ENCODE results near the gene GNAQ.

Gene GNAQ

DNA sequence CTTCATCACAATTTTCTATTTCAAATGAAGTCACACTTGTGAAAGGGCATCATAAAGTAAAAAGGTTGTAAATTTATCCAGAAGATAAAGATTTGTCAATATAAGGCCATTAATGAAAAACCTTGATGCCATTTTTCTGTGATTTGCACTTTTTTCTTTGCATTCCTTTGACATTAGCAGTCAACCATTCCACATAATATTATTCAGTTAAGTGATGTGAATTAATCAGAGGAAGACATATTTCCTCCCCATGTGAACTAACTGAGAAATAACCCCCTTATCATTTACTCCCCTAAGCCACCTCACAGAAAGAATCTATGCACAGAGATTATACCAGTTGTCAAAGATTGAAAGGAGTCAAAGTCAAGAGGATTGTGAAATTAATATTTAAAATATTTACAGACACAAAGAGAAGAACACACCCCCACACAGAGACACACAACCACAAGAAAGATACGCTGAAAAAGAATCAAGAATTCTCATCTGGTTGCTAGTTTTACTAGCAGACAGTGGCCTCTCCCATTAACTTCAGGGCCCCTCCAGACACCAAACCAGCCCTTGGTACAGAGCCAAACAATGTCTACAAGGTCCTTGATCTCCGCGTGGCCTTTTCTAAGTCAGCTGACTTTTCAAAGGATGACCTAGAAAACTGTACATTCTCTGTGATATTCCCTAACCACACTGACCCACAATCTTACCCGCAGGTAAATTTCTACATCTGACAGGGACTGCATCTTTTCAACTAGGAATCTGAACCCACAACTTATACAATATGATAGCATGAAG is 29.5 kb downstream of the GNAQ start:
- ChIA-PET CTCF (interaction anchor here (0.8 to 1.8 kb wide), 2 partner anchors 25 kb away, joined by 3 to 4 read pairs; no protein-coding TSS in a partner anchor), POLR2A (no interaction called here)
- no peak for DNase-seq (ENCODE audit: extremely low spot score)
- TF ChIP-seq, protein P1, sequence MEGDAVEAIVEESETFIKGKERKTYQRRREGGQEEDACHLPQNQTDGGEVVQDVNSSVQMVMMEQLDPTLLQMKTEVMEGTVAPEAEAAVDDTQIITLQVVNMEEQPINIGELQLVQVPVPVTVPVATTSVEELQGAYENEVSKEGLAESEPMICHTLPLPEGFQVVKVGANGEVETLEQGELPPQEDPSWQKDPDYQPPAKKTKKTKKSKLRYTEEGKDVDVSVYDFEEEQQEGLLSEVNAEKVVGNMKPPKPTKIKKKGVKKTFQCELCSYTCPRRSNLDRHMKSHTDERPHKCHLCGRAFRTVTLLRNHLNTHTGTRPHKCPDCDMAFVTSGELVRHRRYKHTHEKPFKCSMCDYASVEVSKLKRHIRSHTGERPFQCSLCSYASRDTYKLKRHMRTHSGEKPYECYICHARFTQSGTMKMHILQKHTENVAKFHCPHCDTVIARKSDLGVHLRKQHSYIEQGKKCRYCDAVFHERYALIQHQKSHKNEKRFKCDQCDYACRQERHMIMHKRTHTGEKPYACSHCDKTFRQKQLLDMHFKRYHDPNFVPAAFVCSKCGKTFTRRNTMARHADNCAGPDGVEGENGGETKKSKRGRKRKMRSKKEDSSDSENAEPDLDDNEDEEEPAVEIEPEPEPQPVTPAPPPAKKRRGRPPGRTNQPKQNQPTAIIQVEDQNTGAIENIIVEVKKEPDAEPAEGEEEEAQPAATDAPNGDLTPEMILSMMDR (IDR thresholded peaks at IDR 0.05; ENCODE audit: control extremely low read depth, extremely low read depth, low read depth, missing control alignments) = no peak

DNA sequence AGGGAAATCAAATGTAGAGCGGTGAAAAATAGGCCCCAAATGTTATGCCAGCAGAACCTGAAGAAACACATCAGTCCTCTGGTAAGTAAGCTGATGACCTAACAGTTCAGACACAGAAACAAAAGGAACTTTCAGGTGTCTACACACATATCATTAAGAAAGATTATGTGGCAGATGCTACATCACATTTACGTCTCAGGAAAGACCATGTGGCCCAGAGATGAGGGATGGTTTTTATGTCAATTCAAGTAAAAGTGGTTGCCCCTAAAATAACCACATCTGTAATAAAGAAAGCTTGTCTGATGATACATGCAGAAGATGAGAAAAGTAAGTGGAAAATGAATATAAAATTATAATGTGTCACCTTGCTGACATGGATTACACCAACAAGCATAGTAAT is 31.4 kb downstream of the GNAQ start:
- no peak for DNase-seq (ENCODE audit: extremely low spot score)
- TF ChIP-seq, protein P1 (IDR thresholded peaks at IDR 0.05; ENCODE audit: control extremely low read depth, extremely low read depth, low read depth, missing control alignments) = no peak
- ChIA-PET CTCF (interaction anchor here (1.3 to 1.9 kb wide), 2 partner anchors 36 to 543 kb away, joined by 3 to 5 read pairs; no protein-coding TSS in a partner anchor), POLR2A (no interaction called here)

DNA sequence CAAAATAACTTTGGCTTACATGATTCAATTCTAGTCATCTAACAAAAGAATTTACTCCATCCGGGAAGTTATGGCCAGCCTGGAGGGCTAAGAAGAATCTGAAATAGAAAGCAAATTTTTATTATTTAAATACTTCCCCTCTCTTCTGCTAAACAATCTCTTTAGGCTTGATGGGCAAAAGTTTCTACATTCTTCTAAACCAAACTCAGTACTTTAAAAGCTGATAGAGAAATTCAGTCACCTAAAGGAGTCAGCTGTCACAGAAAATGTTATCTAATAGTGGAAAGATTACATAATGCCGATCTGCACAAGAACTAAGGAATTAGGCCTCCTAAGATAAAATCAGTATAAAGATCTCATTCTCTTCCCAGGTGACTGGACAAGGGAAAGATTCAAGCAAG is 32.4 kb downstream of the GNAQ start:
- TF ChIP-seq, protein P1 (IDR thresholded peaks at IDR 0.05; ENCODE audit: control extremely low read depth, extremely low read depth, low read depth, missing control alignments) = no peak
- ChIA-PET POLR2A (no interaction called here), CTCF (interaction anchor here (1.3 to 1.9 kb wide), 2 partner anchors 37 to 542 kb away, joined by 3 to 5 read pairs; no protein-coding TSS in a partner anchor)
- DNase-seq (ENCODE audit: extremely low spot score) = no peak

DNA sequence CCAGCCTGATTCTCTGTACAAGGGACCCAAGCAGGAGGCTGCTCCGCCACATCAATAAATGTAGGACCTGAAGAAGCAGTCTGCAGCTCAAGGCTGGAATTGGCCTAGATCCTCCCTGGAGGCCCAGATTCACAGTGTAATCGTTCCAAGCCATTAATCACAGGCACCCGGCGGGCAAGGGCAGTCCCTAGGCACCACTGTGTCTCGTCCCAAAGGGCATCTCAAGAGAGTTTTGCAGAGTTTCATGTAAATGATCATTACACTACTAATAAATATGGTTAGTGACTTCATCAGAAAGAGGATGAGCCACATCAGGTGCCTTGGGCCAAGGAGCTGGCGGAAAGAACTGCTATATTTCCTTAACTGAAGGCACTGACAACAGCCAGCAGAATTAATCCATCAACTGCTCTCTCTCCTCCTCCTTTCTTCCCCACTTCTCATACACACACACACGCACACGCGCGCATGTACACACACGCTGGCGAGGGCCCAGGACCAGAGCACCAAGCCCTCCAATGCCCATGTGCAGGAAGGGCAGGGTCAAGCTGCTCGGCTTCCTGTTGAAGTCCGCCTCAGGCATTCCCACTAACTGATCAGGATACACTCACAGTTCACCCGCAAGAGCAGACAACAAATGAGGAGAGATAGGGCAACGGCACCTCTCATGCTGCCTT is 33.9 kb downstream of the GNAQ start:
- TF ChIP-seq, protein P1 (IDR thresholded peaks at IDR 0.05; ENCODE audit: control extremely low read depth, extremely low read depth, low read depth, missing control alignments) = no peak
- CTCF ChIA-PET = interaction anchor here (5.1 kb wide), 1 partner anchor 38 kb away, joined by 17 read pairs; no protein-coding TSS in a partner anchor
- POLR2A ChIA-PET = no interaction called here
- DNase-seq (ENCODE audit: extremely low spot score) = no peak

DNA sequence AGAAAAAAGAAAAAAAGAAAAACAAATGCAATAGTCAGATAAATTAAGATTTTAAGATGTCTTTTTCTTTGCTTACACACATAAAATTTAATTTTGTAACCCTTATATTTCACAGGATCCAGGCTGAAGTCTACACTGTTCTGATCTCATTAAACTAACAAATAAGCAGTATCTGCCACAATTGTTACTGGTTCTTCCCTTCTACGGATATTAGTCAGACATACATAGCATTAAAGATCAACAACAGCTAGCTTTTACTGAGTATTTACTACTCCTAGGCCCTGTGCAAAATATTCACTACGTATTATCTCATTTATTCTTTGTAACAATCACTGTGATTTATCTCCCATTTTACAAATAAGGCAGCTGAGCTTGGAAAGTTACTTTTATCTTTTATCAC is 34.9 kb downstream of the GNAQ start:
- CTCF ChIA-PET = interaction anchor here (5.1 kb wide), 1 partner anchor 39 kb away, joined by 17 read pairs; no protein-coding TSS in a partner anchor
- POLR2A ChIA-PET = no interaction called here
- TF ChIP-seq, protein P1 (IDR thresholded peaks at IDR 0.05; ENCODE audit: control extremely low read depth, extremely low read depth, low read depth, missing control alignments) = no peak
- no peak for DNase-seq (ENCODE audit: extremely low spot score)

DNA sequence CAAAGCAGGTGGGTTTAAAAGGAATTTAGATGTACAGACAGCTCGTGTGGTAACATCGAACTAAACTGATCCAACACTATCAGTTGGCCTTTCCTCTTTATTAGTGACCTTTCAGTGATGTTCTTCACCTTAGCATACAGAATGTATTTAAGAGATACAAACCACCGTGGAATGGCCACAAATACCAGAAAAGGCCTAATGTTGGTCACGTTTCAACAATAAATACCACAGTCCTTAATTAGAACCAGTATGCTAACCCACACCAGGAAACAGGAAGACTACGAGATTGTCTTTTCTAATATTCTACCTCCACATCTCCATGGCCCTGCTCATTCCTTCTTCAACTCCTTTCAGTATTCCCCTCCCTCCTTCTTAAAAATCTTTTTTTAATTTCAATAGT is 40.4 kb downstream of the GNAQ start:
- POLR2A ChIA-PET = no interaction called here
- CTCF ChIA-PET = no interaction called here
- TF ChIP-seq, protein P1 (IDR thresholded peaks at IDR 0.05; ENCODE audit: control extremely low read depth, extremely low read depth, low read depth, missing control alignments) = no peak
- DNase-seq (ENCODE audit: extremely low spot score) = no peak

Measured in GM10248 (cell line).